Activated CD4-positive, alpha-beta memory T cell treated with anti-CD3 and anti-CD28 coated beads for 36 hours (primary cell): ENCODE data around the gene VSTM4. TPM values are rescaled to one million over a fixed set of nuclear protein-coding genes. Genes with fewer than 3 reads are reported as not detected.

Source experiments
- CTCF ChIA-PET: fragments of 350-600 bp; sonication (Branson Sonifier 250); formaldehyde crosslinking; loops from one replicate; lab custom pipeline; 2021; ENCODE audit warnings: antibody characterized with exemption, inconsistent platforms; lab: Charles Lee
- POLR2A ChIA-PET: fragments of 350-600 bp; sonication (Branson Sonifier 250); formaldehyde crosslinking; loops from one replicate; lab custom pipeline; 2021; ENCODE audit warnings: antibody characterized with exemption; lab: Charles Lee
- DNase-seq: peaks from one replicate; pipeline ENCODE4 v3.0.0-alpha.2; 2020
- H3K27ac Mint-ChIP-seq: one replicate; pipeline ENCODE4 v1.8.0; 2021; ENCODE audit warnings: mixed read lengths
- H3K27me3 Mint-ChIP-seq: one replicate; pipeline ENCODE4 v1.8.0; 2021; ENCODE audit warnings: mixed read lengths
- H3K36me3 Mint-ChIP-seq: one replicate; pipeline ENCODE4 v1.8.0; 2021; ENCODE audit warnings: mixed read lengths
- H3K4me1 Mint-ChIP-seq: one replicate; pipeline ENCODE4 v1.8.0; 2021; ENCODE audit warnings: low read depth, mixed read lengths
- H3K4me3 Mint-ChIP-seq: one replicate; pipeline ENCODE4 v1.8.0; 2021; ENCODE audit warnings: mild to moderate bottlenecking, mixed read lengths
- H3K9me3 Mint-ChIP-seq: one replicate; pipeline ENCODE4 v1.8.0; 2021; ENCODE audit warnings: mixed read lengths
- intact Hi-C: fragments of 100-400 bp; cut with micrococcal nuclease; formaldehyde crosslinking; loops from one replicate; pipeline ENCODE4 v1.15.1; 2023
- total RNA-seq, 2 experiments: library from RNA; stranded (reverse); gene quantifications; one replicate each; pipeline ENCODE4 v1.2.3, GENCODE V29; 2021

Gene VSTM4
- total RNA-seq, 2 experiments from 2014 or later = 0.10 to 0.24 TPM

GRCh38 chr10:49096890-49097445 is 18.4 kb downstream of the VSTM4 start:
- DNase-seq = no peak
- CTCF ChIA-PET = no interaction called here
- Mint-ChIP-seq H3K36me3 (no peaks in the 10 kb centered on the region), H3K4me3 (no peak overlapping the region), H3K4me1 (no peaks in the 10 kb centered on the region), H3K27ac (no peak overlapping the region), H3K27me3 (peaks cover 6% of the 10 kb centered on the region), H3K9me3 (no peaks in the 10 kb centered on the region)
- intact Hi-C loops = no loop called here
- POLR2A ChIA-PET = no interaction called here

GRCh38 chr10:49094646-49095045 is 20.7 kb downstream of the VSTM4 start:
- ChIA-PET CTCF (no interaction called here), POLR2A (no interaction called here)
- H3K36me3 Mint-ChIP-seq = no peaks in the 10 kb centered on the region
- peaks cover 4% of the 10 kb centered on the region for H3K27me3 Mint-ChIP-seq
- H3K9me3 Mint-ChIP-seq = no peaks in the 10 kb centered on the region
- H3K27ac Mint-ChIP-seq = no peak overlapping the region
- no peak overlapping the region for H3K4me3 Mint-ChIP-seq
- intact Hi-C loops = no loop called here
- no peaks in the 10 kb centered on the region for H3K4me1 Mint-ChIP-seq
- no peak for DNase-seq

GRCh38 chr10:49093922-49094321 is 21.4 kb downstream of the VSTM4 start:
- Mint-ChIP-seq H3K27ac (no peak overlapping the region), H3K27me3 (peaks cover 3% of the 10 kb centered on the region), H3K4me3 (no peak overlapping the region), H3K4me1 (no peaks in the 10 kb centered on the region), H3K36me3 (no peaks in the 10 kb centered on the region), H3K9me3 (no peaks in the 10 kb centered on the region)
- intact Hi-C loops = no loop called here
- ChIA-PET CTCF (no interaction called here), POLR2A (no interaction called here)
- no peak for DNase-seq

- CTCF ChIA-PET = no interaction called here
- no peak overlapping the region for H3K4me3 Mint-ChIP-seq
- DNase-seq = no peak
- intact Hi-C loops = no loop called here
- H3K27ac Mint-ChIP-seq = no peak overlapping the region
- H3K9me3 Mint-ChIP-seq = peaks cover 1% of the 10 kb centered on the region
- no peaks in the 10 kb centered on the region for H3K36me3 Mint-ChIP-seq
- peaks cover 3% of the 10 kb centered on the region for H3K27me3 Mint-ChIP-seq
- no peaks in the 10 kb centered on the region for H3K4me1 Mint-ChIP-seq
- POLR2A ChIA-PET = no interaction called here
These were observed 22.8 kb downstream of the VSTM4 start for GRCh38 chr10:49092477-49092876.

GRCh38 chr10:49091450-49092210 is 23.7 kb downstream of the VSTM4 start:
- Mint-ChIP-seq H3K4me1 (no peaks in the 10 kb centered on the region), H3K4me3 (no peak overlapping the region), H3K36me3 (no peaks in the 10 kb centered on the region), H3K9me3 (peaks cover 10% of the 10 kb centered on the region), H3K27ac (no peak overlapping the region), H3K27me3 (peaks cover 3% of the 10 kb centered on the region)
- no peak for DNase-seq
- intact Hi-C loops = no loop called here
- POLR2A ChIA-PET = no interaction called here
- CTCF ChIA-PET = interaction anchor here (0.6 kb wide), 1 partner anchor 90 kb away, joined by 3 read pairs; no protein-coding TSS in a partner anchor

- no peak overlapping the region for H3K27ac Mint-ChIP-seq
- H3K4me3 Mint-ChIP-seq = no peak overlapping the region
- H3K4me1 Mint-ChIP-seq = no peaks in the 10 kb centered on the region
- intact Hi-C loops = no loop called here
- ChIA-PET POLR2A (no interaction called here), CTCF (interaction anchor here (0.6 kb wide), 1 partner anchor 91 kb away, joined by 3 read pairs; no protein-coding TSS in a partner anchor)
- H3K36me3 Mint-ChIP-seq = no peaks in the 10 kb centered on the region
- H3K9me3 Mint-ChIP-seq = peaks cover 18% of the 10 kb centered on the region
- peaks cover 2% of the 10 kb centered on the region for H3K27me3 Mint-ChIP-seq
- DNase-seq = no peak
These were observed 24.5 kb downstream of the VSTM4 start for GRCh38 chr10:49090696-49091380.

GRCh38 chr10:49090189-49090575 is 25.1 kb downstream of the VSTM4 start:
- no peak overlapping the region for H3K27ac Mint-ChIP-seq
- intact Hi-C loops = no loop called here
- peaks cover 18% of the 10 kb centered on the region for H3K9me3 Mint-ChIP-seq
- ChIA-PET CTCF (no interaction called here), POLR2A (no interaction called here)
- no peak for DNase-seq
- H3K4me3 Mint-ChIP-seq = no peak overlapping the region
- H3K36me3 Mint-ChIP-seq = no peaks in the 10 kb centered on the region
- no peaks in the 10 kb centered on the region for H3K27me3 Mint-ChIP-seq
- H3K4me1 Mint-ChIP-seq = no peaks in the 10 kb centered on the region

- no peak overlapping the region for H3K4me3 Mint-ChIP-seq
- H3K36me3 Mint-ChIP-seq = no peaks in the 10 kb centered on the region
- H3K27me3 Mint-ChIP-seq = no peaks in the 10 kb centered on the region
- POLR2A ChIA-PET = no interaction called here
- no peak for DNase-seq
- H3K27ac Mint-ChIP-seq = no peak overlapping the region
- CTCF ChIA-PET = no interaction called here
- intact Hi-C loops = no loop called here
- H3K9me3 Mint-ChIP-seq = peaks cover 18% of the 10 kb centered on the region
- no peaks in the 10 kb centered on the region for H3K4me1 Mint-ChIP-seq
These were observed 25.6 kb downstream of the VSTM4 start for GRCh38 chr10:49089557-49090188.

- intact Hi-C loops = no loop called here
- Mint-ChIP-seq H3K36me3 (no peaks in the 10 kb centered on the region), H3K4me3 (no peak overlapping the region), H3K9me3 (peaks cover 18% of the 10 kb centered on the region), H3K27me3 (no peaks in the 10 kb centered on the region), H3K27ac (no peak overlapping the region), H3K4me1 (no peaks in the 10 kb centered on the region)
- DNase-seq = no peak
- ChIA-PET POLR2A (no interaction called here), CTCF (no interaction called here)
These were observed 26.2 kb downstream of the VSTM4 start for GRCh38 chr10:49089152-49089551.

GRCh38 chr10:49086889-49087288 is 28.4 kb downstream of the VSTM4 start:
- Mint-ChIP-seq H3K27me3 (no peaks in the 10 kb centered on the region), H3K4me3 (no peak overlapping the region), H3K9me3 (peaks cover 18% of the 10 kb centered on the region), H3K36me3 (no peaks in the 10 kb centered on the region), H3K27ac (no peak overlapping the region), H3K4me1 (no peaks in the 10 kb centered on the region)
- ChIA-PET CTCF (no interaction called here), POLR2A (no interaction called here)
- no peak for DNase-seq
- intact Hi-C loops = no loop called here

- H3K4me3 Mint-ChIP-seq = no peak overlapping the region
- no peaks in the 10 kb centered on the region for H3K36me3 Mint-ChIP-seq
- H3K9me3 Mint-ChIP-seq = peaks cover 18% of the 10 kb centered on the region
- H3K4me1 Mint-ChIP-seq = peaks cover 12% of the 10 kb centered on the region
- no peaks in the 10 kb centered on the region for H3K27me3 Mint-ChIP-seq
- ChIA-PET CTCF (interaction anchor here (1.2 kb wide), 1 partner anchor 427 kb away, joined by 3 read pairs; no protein-coding TSS in a partner anchor), POLR2A (no interaction called here)
- no peak overlapping the region for H3K27ac Mint-ChIP-seq
- DNase-seq = no peak
- intact Hi-C loops = no loop called here
These were observed 32.1 kb downstream of the VSTM4 start for GRCh38 chr10:49083261-49083660.

- ChIA-PET CTCF (interaction anchor here (1.2 kb wide), 1 partner anchor 426 kb away, joined by 3 read pairs; no protein-coding TSS in a partner anchor), POLR2A (no interaction called here)
- DNase-seq = no peak
- H3K9me3 Mint-ChIP-seq = peaks cover 18% of the 10 kb centered on the region
- no peak overlapping the region for H3K27ac Mint-ChIP-seq
- intact Hi-C loops = no loop called here
- H3K27me3 Mint-ChIP-seq = no peaks in the 10 kb centered on the region
- no peaks in the 10 kb centered on the region for H3K36me3 Mint-ChIP-seq
- H3K4me1 Mint-ChIP-seq = peaks cover 13% of the 10 kb centered on the region
- no peak overlapping the region for H3K4me3 Mint-ChIP-seq
These were observed 32.6 kb downstream of the VSTM4 start for GRCh38 chr10:49082766-49083165.
